NCI-H146 treated with DMSO at 0.1 percent for 48 hours (cell line): Measurements from ENCODE around the gene KLK11.
"Not testable (repeated sequence)": the region's sequence is repeated elsewhere in the genome, so short reads cannot be mapped to it uniquely, and the experiment has no call there.

Experiments
- DNase-seq: peaks from one replicate; lab custom pipeline; 2025; ENCODE audit not compliant: unreplicated experiment; lab: John Stamatoyannopoulos, UW

KLK11 gene

GRCh38 chr19:51006406-51006805, 20.0 kb downstream of the KLK11 start:
- no peak for DNase-seq

DNA sequence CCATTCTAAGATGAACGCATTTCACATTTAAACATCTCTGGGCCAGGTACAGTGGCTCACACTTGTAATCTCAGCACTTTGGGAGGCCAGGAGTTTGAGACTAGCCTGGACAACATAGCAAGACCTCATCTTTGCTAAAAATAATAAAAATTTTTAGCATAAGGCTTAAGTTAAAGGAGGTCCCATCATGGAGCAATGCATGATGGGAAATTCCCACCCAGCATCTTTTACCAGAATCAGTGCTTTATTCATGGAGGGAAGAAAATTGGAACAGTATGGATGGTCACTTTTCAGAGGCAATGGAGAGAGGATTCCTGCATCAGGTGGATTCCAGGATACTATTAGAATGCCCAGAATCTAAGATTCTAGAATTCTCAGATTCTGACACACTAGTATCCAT, 21.2 kb downstream of the KLK11 start:
- DNase-seq, result no peak

GRCh38 chr19:51003316-51003715, 23.1 kb downstream of the KLK11 start:
- no peak for DNase-seq

- DNase-seq, result no peak
These were observed 23.7 kb downstream of the KLK11 start for GRCh38 chr19:51002542-51003311.

DNA sequence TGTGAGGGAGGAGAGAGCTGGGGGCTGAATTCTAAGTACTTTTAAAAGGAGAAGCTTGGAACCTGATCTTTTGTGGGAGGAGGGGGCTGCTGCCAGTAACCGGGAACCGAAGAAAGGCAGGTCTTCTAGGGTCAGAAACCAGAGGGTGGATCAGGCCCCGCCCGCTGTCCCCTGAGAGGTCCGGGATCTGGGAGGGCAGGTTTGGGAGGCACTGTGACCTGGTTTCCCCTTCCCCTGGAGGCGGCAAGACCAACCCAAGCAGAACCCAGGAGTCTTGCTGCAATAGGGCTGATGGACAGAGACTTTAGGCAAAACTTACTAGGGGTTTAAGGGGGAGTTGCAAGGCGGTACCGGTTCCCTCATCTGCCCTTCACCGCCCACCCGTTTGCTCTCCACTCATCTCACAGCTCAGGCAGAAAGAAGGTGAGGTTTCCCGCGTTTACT, 24.3 kb downstream of the KLK11 start:
- no peak for DNase-seq

GRCh38 chr19:51001515-51001914, 24.9 kb downstream of the KLK11 start, which contains the start of gene KLK8:
TSS of gene KLK8 (minus strand) at chr19:51001604. CDS start at chr19:51001167, 437 bp downstream.
- DNase-seq, result no peak

DNA sequence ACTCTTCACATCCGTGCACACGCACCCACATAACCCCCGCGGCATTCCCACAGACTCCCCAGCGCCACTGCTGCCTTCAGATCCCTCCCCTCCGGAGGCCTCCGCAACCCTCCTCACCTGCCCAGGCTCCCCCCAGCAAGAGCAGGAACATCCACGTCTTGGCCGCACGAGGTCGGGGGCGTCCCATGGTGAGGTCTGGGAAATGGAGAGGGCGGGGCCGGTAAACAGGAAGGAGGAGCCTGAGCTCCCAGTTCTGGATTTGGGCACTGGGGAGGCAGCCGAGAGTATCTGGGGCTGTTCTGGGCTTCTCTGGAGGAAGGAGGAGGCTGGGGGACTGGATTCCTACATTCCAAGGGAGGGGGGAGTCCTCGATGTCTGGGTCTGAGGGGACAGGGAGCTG, 25.4 kb downstream of the KLK11 start:
- no peak for DNase-seq

DNA sequence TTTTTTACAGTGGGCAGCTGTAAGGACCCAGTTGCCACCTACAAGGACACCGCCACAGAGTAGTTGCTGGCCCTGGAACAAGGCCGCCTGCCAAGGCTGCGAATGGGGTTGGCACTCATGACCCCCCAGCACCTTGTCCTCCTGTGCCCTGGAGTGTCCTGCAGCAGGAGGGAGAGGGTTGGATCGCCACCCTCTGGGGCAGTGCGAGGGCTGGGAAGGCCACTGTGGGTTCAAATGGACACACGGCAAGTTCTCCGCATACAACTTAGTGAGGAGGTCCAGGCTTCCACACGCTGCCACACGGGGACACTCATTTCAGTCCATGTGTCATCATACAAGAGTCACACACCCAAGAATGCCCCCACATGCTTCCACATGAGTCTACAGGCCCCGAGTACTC, 26.0 kb downstream of the KLK11 start:
- DNase-seq, result no peak

GRCh38 chr19:50998686-50999085, 27.7 kb downstream of the KLK11 start:
- DNase-seq, result no peak

GRCh38 chr19:50998061-50998460, 28.4 kb downstream of the KLK11 start:
- DNase-seq, result no peak

- DNase-seq, result no peak
These were observed 32.3 kb downstream of the KLK11 start for GRCh38 chr19:50994129-50994528.

- DNase-seq, result no peak
These were observed 33.8 kb downstream of the KLK11 start for GRCh38 chr19:50992666-50993035.

GRCh38 chr19:50984416-50984815, 42.0 kb downstream of the KLK11 start:
- DNase-seq, result not testable (repeated sequence)

DNA sequence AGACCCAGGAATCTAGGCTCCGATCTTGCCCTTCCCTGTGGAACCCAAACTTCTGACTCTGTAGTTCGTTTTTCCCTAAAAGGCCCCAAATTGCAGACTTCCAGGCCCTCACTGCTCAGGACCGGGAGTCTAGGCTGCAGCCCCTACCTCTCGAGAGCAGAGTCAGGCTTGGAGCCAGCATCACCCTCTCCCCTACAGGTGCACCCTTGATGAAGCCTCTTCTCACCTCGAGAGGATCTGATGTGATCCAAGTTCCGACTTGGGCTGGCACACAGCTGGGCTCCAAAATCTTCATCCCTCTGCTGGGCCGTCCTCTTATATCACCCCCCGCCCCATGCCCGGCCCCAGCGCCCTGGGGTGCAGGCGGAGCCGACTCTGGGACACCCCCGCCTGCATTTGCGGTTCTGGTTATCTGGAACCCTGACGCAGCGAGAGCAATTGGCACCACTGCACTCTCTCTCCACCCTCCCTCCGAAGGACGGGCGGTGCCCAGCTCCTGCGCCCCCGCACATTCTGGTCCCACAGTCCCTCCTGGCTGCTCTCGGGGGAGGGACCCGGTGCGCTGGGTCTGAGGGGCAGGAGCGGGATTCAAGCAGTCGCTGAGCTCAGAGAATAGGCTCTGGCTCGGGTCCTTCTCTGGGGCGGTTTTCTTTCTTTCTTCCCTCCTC, 42.7 kb downstream of the KLK11 start, which contains the start of gene KLK7:
KLK7 (minus strand) TSS at position 293 of the 668 bp plus-strand sequence. CDS start 1,518 bp downstream, outside the sequence.
- DNase-seq, result no peak

DNA sequence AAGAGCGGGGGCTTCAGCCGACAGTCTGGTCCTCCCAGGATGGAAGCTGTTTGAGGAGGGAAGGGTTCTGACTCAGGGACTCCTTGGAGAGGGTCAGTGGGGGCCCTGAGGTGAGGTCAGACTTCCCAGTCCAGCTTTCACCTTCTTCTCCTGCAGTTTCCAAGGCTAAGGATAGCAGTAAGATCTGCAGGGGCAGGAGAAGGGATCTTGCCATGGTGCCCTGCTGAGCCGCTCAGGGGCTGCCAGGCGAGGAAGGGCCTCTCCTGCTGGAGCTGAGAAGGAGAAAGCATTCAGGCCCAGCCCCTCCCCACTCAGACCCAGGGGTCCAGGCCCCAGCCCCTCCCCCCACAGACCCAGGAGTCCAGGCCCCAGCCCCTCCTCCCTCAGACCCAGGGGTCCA, 44.2 kb downstream of the KLK11 start:
- DNase-seq, result no peak

- no peak for DNase-seq
These were observed 44.7 kb downstream of the KLK11 start for GRCh38 chr19:50981587-50982146.

DNA sequence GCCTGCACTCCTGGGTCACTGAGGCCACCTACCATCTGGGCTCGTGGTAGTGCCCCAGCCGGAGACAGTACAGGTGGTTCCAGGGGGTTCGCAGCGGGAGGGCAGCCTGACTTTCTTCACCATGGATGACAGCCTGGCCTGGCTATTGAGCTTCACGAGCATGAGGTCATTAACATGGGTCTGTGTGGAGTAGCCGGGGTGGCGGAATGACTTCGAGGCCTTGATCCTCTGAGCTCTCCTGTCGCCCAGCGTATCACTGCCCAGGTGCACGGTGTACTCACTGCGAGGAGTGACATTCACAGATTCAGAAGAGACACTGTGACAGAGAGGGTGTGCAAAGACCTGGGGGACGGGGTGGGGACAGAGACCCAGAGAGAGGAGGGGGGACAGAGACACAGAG, 46.2 kb downstream of the KLK11 start:
- DNase-seq, result no peak

DNA sequence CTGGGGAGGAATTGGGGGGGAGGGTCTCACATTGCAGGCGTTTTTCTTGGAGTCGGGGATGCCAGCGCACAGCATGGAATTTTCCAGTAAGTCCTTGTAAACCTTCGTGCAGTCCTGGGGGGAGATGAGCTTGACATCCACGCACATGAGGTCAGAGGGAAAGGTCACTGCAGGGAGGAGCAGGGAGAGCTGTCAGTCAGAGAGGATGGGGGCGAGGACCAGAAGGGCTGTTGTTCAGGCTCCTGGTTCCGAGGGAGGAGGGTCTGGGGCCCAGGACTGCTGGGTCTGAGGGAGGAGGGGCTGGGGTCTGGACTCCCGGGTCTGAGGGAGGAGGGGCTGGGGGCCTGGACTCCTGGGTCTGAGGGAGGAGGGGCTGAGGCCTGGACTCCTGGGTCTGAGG, 46.7 kb downstream of the KLK11 start:
- DNase-seq, result no peak

DNA sequence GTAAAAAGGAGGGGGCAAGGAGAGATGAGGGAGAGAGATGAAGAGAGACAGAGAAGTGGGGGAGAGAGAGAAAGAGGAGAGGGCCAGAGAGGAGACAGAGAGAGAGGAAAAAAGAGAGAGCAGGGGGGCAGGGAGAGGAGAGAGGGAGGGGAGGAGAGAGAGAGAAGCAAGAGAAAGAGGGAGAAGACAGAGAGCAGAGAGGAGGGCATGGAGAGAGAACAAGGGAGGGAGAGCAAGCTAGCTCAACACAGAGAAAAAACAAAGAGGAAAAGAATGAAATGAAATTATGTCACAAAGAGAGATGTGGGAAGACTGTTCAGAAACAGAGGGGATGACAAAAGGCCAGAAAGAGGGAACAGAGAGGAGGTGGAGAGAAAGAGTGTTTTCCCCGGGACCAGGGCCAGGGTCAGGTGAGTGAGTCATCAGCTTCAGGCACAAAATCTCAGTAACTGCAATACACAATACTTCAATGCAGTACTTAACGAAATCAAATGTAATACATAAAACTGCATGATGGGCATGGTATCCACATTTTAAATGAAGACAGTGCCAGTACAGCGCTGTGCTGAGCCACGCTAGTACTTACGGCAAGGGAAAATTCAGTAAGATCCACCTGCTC, 47.5 kb downstream of the KLK11 start:
- no peak for DNase-seq

- no peak for DNase-seq
These were observed 48.8 kb downstream of the KLK11 start for GRCh38 chr19:50977626-50978025.

GRCh38 chr19:50975766-50976165, 50.6 kb downstream of the KLK11 start:
- DNase-seq, result no peak
